GM23338 (cell line): ENCODE data around the gene DMWD. TPM values are rescaled to one million over a fixed set of nuclear protein-coding genes. Genes with fewer than 3 reads are reported as not detected.

Experiments used
- ATAC-seq: fragments of 200-7000 bp; cut with Tn5 transposase; 3 replicates; pipeline ENCODE4 v1.9.1; 2020
- DNase-seq: peaks from one replicate; pipeline ENCODE4 v3.0.0-alpha.2; 2015; ENCODE audit warnings: low spot score
- H2AFZ ChIP-seq: fragments of 200-600 bp; sonication (generic); 2 replicates; pipeline ENCODE4 v1.8.0; 2016; ENCODE audit warnings: antibody characterized with exemption, mild to moderate bottlenecking, moderate library complexity
- H3F3A ChIP-seq: fragments of 200-600 bp; sonication (generic); replicated peaks from 2 replicates; pipeline ENCODE4 v1.8.0; 2017; ENCODE audit warnings: antibody characterized with exemption, mixed run types, low read depth
- H3K27ac ChIP-seq: fragments of 200-600 bp; sonication (generic); 2 replicates; pipeline ENCODE4 v1.6.1; 2016; ENCODE audit warnings: low read depth
- H3K27me3 ChIP-seq: fragments of 200-600 bp; sonication (generic); 2 replicates; pipeline ENCODE4 v1.8.0; 2016; ENCODE audit warnings: mild to moderate bottlenecking, mixed run types, moderate library complexity; ENCODE audit not compliant: insufficient read depth
- H3K36me3 ChIP-seq: fragments of 200-600 bp; sonication (generic); 2 replicates; pipeline ENCODE4 v1.8.0; 2016; ENCODE audit warnings: mild to moderate bottlenecking; ENCODE audit not compliant: insufficient read depth
- H3K4me1 ChIP-seq: fragments of 200-600 bp; sonication (generic); 2 replicates; pipeline ENCODE4 v1.8.0; 2016; ENCODE audit warnings: mild to moderate bottlenecking, moderate library complexity; ENCODE audit not compliant: insufficient read depth
- H3K4me2 ChIP-seq: fragments of 200-600 bp; sonication (generic); 2 replicates; pipeline ENCODE4 v1.7.1; 2017; ENCODE audit warnings: mixed run types
- H3K4me3 ChIP-seq: fragments of 200-600 bp; sonication (generic); 2 replicates; pipeline ENCODE4 v1.6.1; 2016; ENCODE audit warnings: mixed run types
- H3K79me2 ChIP-seq: fragments of 200-600 bp; sonication (generic); replicated peaks from 2 replicates; pipeline ENCODE4 v1.8.0; 2017; ENCODE audit warnings: mild to moderate bottlenecking; ENCODE audit not compliant: insufficient read depth
- H3K9me2 ChIP-seq: fragments of 200-600 bp; sonication (generic); 2 replicates; pipeline ENCODE4 v1.8.0; 2017; ENCODE audit not compliant: insufficient read depth
- H4K20me1 ChIP-seq: fragments of 200-600 bp; sonication (generic); replicated peaks from 2 replicates; pipeline ENCODE4 v1.8.0; 2017; ENCODE audit warnings: mild to moderate bottlenecking; ENCODE audit not compliant: insufficient read depth
- H3K27ac Mint-ChIP-seq: 2 replicates; pipeline ENCODE4 v1.8.0; 2020; ENCODE audit warnings: inconsistent platforms, mild to moderate bottlenecking, moderate library complexity, mixed read lengths
- H3K27me3 Mint-ChIP-seq: 3 replicates; pipeline ENCODE4 v1.8.0; 2022; ENCODE audit warnings: low read depth, mild to moderate bottlenecking, moderate library complexity, mixed read lengths, inconsistent platforms; ENCODE audit not compliant: insufficient read depth, poor library complexity
- H3K36me3 Mint-ChIP-seq: 3 replicates; pipeline ENCODE4 v1.8.0; 2021; ENCODE audit warnings: low read depth, mild to moderate bottlenecking, inconsistent platforms, moderate library complexity, mixed read lengths
- H3K4me1 Mint-ChIP-seq: 3 replicates; pipeline ENCODE4 v1.8.0; 2020; ENCODE audit warnings: mild to moderate bottlenecking, inconsistent platforms, mixed read lengths
- H3K4me3 Mint-ChIP-seq: 3 replicates; pipeline ENCODE4 v1.8.0; 2021; ENCODE audit warnings: moderate library complexity, mild to moderate bottlenecking, inconsistent platforms, mixed read lengths
- H3K9me3 Mint-ChIP-seq: 3 replicates; pipeline ENCODE4 v1.8.0; 2020; ENCODE audit warnings: moderate library complexity, mild to moderate bottlenecking, inconsistent platforms, mixed read lengths
- CREB1 ChIP-seq: fragments of 250-450 bp; sonication (Bioruptor Pico); IDR thresholded peaks from 2 replicates; pipeline ENCODE4 v1.5.0; 2020; ENCODE audit warnings: low read depth, mild to moderate bottlenecking, moderate library complexity
- EZH2 ChIP-seq: fragments of 200-600 bp; sonication (generic); IDR thresholded peaks from one replicate; pipeline ENCODE4 v1.8.0; 2017; ENCODE audit warnings: antibody characterized with exemption, mild to moderate bottlenecking, low read depth; ENCODE audit not compliant: unreplicated experiment
- EZH2phosphoT487 ChIP-seq: fragments of 200-600 bp; sonication (generic); IDR thresholded peaks from one replicate; pipeline ENCODE4 v1.8.1; 2018; ENCODE audit warnings: antibody characterized with exemption; ENCODE audit not compliant: unreplicated experiment
- JUNB ChIP-seq: IDR thresholded peaks from one replicate; pipeline ENCODE4 v1.6.1; 2016; ENCODE audit warnings: antibody characterized with exemption; ENCODE audit not compliant: unreplicated experiment
- NANOG ChIP-seq: IDR thresholded peaks from 2 replicates; pipeline ENCODE4 v1.6.1; 2016; ENCODE audit warnings: antibody characterized with exemption, borderline replicate concordance
- POLR2AphosphoS5 ChIP-seq: IDR thresholded peaks from 2 replicates; pipeline ENCODE4 v1.6.1; 2016; ENCODE audit warnings: antibody characterized with exemption, low read depth
- STAT1 ChIP-seq: IDR thresholded peaks from one replicate; pipeline ENCODE4 v1.6.1; 2016; ENCODE audit warnings: antibody characterized with exemption; ENCODE audit not compliant: unreplicated experiment
- ZNF114 ChIP-seq: fragments of 250-450 bp; sonication (Bioruptor Pico); IDR thresholded peaks from 2 replicates; pipeline ENCODE4 v1.5.0; 2020; ENCODE audit warnings: mild to moderate bottlenecking, moderate library complexity
- ZNF331 ChIP-seq: fragments of 250-450 bp; sonication (Bioruptor Pico); IDR thresholded peaks from 2 replicates; pipeline ENCODE4 v1.5.0; 2020; ENCODE audit warnings: low read depth, mild to moderate bottlenecking, moderate library complexity
- polyA plus RNA-seq: library from polyadenylated mRNA; unstranded; fragments of >200 nt; fragmentation: Nextera tagmentation; extraction: Ambion mirVana; gene quantifications from 2 replicates; pipeline ENCODE4 v1.2.1, GENCODE V29; 2016
- total RNA-seq: library from RNA; depleted of rRNA; stranded (reverse); fragments of >200 nt; shearing (Covaris generic); gene quantifications from 2 replicates; pipeline ENCODE4 v1.2.3, GENCODE V29; 2014
- TF ChIP-seq, protein P1 (sequence below): IDR thresholded peaks from 2 replicates; pipeline ENCODE4 v1.6.1; 2016; ENCODE audit warnings: antibody characterized with exemption
- TF ChIP-seq, protein P2 (sequence below): fragments of 250-450 bp; sonication (Bioruptor Pico); IDR thresholded peaks from 2 replicates; pipeline ENCODE4 v1.5.0; 2020; ENCODE audit warnings: mild to moderate bottlenecking, moderate library complexity
- TF ChIP-seq, protein P3 (sequence below), 2 experiments: fragments of 200-600 bp in 1 of 2; sonication (generic) in 1 of 2; conservative IDR thresholded peaks; 2 replicates each; pipeline versions ENCODE4 v1.5.1 to v1.6.1; 2016 to 2017; ENCODE audit warnings: antibody characterized with exemption in 2 of 2, low read depth in 2 of 2, mild to moderate bottlenecking in 2 of 2, moderate library complexity in 1 of 2
- TF ChIP-seq, protein P4 (sequence below): IDR thresholded peaks from one replicate; pipeline ENCODE4 v1.6.1; 2018; ENCODE audit warnings: antibody characterized with exemption; ENCODE audit not compliant: unreplicated experiment

DMWD gene
- total and polyA plus RNA-seq, 2 experiments from 2014 or later: 12.1 to 45.6 TPM

DNA sequence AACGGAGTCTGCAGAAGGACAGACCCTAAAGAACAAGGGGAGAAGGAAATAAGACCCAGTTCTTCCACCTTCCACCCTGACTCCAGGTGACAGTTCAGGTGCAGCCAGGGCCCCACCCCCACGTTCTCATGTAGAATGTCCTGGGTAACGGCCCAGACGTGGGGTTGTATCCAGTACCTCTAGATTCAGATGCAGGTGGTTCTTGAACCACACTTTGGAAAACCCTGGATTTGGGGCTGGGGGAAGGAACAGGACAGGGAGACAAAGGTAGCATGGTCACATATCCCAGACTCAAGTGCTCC, 12.5 kb downstream of the DMWD start:
- Histone ChIP-seq H3K27me3 (peaks cover 8% of the 10 kb centered on the region), H3F3A (peaks cover 14% of the 10 kb centered on the region; the same call in 1 of the 2 replicates), H3K36me3 (no peaks in the 10 kb centered on the region), H3K79me2 (no peaks in the 10 kb centered on the region), H3K4me1 (peaks cover 33% of the 10 kb centered on the region), H3K9me2 (no peaks in the 10 kb centered on the region), H2AFZ (no peak overlapping the region), H3K4me3 (peak overlapping the region; percentile 70), H3K27ac (no peak overlapping the region), H4K20me1 (peaks cover 7% of the 10 kb centered on the region), H3K4me2 (peak overlapping the region; percentile 88)
- DNase-seq (no peak), ATAC-seq (peak; percentile 4)
- H3K27ac Mint-ChIP-seq: no peak overlapping the region
- H3K4me3 Mint-ChIP-seq: peak overlapping the region; percentile 68
- TF ChIP-seq JUNB: no peak
- no peak for TF ChIP-seq EZH2phosphoT487
- no peak for TF ChIP-seq CREB1 (CRISPR knock-in tag)
- TF ChIP-seq EZH2: no peak
- TF ChIP-seq, protein P1, sequence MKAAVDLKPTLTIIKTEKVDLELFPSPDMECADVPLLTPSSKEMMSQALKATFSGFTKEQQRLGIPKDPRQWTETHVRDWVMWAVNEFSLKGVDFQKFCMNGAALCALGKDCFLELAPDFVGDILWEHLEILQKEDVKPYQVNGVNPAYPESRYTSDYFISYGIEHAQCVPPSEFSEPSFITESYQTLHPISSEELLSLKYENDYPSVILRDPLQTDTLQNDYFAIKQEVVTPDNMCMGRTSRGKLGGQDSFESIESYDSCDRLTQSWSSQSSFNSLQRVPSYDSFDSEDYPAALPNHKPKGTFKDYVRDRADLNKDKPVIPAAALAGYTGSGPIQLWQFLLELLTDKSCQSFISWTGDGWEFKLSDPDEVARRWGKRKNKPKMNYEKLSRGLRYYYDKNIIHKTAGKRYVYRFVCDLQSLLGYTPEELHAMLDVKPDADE: no peak
- TF ChIP-seq POLR2AphosphoS5: no peak
- TF ChIP-seq ZNF331: no peak
- TF ChIP-seq NANOG: no peak
- TF ChIP-seq ZNF114: no peak
- TF ChIP-seq, protein P2, sequence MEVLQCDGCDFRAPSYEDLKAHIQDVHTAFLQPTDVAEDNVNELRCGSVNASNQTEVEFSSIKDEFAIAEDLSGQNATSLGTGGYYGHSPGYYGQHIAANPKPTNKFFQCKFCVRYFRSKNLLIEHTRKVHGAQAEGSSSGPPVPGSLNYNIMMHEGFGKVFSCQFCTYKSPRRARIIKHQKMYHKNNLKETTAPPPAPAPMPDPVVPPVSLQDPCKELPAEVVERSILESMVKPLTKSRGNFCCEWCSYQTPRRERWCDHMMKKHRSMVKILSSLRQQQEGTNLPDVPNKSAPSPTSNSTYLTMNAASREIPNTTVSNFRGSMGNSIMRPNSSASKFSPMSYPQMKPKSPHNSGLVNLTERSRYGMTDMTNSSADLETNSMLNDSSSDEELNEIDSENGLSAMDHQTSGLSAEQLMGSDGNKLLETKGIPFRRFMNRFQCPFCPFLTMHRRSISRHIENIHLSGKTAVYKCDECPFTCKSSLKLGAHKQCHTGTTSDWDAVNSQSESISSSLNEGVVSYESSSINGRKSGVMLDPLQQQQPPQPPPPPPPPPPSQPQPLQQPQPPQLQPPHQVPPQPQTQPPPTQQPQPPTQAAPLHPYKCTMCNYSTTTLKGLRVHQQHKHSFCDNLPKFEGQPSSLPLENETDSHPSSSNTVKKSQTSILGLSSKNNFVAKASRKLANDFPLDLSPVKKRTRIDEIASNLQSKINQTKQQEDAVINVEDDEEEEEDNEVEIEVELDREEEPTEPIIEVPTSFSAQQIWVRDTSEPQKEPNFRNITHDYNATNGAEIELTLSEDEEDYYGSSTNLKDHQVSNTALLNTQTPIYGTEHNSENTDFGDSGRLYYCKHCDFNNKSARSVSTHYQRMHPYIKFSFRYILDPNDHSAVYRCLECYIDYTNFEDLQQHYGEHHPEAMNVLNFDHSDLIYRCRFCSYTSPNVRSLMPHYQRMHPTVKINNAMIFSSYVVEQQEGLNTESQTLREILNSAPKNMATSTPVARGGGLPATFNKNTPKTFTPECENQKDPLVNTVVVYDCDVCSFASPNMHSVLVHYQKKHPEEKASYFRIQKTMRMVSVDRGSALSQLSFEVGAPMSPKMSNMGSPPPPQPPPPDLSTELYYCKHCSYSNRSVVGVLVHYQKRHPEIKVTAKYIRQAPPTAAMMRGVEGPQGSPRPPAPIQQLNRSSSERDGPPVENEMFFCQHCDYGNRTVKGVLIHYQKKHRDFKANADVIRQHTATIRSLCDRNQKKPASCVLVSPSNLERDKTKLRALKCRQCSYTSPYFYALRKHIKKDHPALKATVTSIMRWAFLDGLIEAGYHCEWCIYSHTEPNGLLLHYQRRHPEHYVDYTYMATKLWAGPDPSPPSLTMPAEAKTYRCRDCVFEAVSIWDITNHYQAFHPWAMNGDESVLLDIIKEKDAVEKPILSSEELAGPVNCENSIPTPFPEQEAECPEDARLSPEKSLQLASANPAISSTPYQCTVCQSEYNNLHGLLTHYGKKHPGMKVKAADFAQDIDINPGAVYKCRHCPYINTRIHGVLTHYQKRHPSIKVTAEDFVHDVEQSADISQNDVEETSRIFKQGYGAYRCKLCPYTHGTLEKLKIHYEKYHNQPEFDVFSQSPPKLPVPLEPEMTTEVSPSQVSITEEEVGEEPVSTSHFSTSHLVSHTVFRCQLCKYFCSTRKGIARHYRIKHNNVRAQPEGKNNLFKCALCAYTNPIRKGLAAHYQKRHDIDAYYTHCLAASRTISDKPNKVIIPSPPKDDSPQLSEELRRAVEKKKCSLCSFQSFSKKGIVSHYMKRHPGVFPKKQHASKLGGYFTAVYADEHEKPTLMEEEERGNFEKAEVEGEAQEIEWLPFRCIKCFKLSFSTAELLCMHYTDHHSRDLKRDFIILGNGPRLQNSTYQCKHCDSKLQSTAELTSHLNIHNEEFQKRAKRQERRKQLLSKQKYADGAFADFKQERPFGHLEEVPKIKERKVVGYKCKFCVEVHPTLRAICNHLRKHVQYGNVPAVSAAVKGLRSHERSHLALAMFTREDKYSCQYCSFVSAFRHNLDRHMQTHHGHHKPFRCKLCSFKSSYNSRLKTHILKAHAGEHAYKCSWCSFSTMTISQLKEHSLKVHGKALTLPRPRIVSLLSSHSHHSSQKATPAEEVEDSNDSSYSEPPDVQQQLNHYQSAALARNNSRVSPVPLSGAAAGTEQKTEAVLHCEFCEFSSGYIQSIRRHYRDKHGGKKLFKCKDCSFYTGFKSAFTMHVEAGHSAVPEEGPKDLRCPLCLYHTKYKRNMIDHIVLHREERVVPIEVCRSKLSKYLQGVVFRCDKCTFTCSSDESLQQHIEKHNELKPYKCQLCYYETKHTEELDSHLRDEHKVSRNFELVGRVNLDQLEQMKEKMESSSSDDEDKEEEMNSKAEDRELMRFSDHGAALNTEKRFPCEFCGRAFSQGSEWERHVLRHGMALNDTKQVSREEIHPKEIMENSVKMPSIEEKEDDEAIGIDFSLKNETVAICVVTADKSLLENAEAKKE (CRISPR knock-in tag): no peak
- TF ChIP-seq STAT1: no peak
- TF ChIP-seq, protein P3, sequence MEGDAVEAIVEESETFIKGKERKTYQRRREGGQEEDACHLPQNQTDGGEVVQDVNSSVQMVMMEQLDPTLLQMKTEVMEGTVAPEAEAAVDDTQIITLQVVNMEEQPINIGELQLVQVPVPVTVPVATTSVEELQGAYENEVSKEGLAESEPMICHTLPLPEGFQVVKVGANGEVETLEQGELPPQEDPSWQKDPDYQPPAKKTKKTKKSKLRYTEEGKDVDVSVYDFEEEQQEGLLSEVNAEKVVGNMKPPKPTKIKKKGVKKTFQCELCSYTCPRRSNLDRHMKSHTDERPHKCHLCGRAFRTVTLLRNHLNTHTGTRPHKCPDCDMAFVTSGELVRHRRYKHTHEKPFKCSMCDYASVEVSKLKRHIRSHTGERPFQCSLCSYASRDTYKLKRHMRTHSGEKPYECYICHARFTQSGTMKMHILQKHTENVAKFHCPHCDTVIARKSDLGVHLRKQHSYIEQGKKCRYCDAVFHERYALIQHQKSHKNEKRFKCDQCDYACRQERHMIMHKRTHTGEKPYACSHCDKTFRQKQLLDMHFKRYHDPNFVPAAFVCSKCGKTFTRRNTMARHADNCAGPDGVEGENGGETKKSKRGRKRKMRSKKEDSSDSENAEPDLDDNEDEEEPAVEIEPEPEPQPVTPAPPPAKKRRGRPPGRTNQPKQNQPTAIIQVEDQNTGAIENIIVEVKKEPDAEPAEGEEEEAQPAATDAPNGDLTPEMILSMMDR (conservative IDR thresholded peaks at IDR 0.05; ENCODE audit: low read depth in 2 of 2): no peak
- TF ChIP-seq, protein P4, sequence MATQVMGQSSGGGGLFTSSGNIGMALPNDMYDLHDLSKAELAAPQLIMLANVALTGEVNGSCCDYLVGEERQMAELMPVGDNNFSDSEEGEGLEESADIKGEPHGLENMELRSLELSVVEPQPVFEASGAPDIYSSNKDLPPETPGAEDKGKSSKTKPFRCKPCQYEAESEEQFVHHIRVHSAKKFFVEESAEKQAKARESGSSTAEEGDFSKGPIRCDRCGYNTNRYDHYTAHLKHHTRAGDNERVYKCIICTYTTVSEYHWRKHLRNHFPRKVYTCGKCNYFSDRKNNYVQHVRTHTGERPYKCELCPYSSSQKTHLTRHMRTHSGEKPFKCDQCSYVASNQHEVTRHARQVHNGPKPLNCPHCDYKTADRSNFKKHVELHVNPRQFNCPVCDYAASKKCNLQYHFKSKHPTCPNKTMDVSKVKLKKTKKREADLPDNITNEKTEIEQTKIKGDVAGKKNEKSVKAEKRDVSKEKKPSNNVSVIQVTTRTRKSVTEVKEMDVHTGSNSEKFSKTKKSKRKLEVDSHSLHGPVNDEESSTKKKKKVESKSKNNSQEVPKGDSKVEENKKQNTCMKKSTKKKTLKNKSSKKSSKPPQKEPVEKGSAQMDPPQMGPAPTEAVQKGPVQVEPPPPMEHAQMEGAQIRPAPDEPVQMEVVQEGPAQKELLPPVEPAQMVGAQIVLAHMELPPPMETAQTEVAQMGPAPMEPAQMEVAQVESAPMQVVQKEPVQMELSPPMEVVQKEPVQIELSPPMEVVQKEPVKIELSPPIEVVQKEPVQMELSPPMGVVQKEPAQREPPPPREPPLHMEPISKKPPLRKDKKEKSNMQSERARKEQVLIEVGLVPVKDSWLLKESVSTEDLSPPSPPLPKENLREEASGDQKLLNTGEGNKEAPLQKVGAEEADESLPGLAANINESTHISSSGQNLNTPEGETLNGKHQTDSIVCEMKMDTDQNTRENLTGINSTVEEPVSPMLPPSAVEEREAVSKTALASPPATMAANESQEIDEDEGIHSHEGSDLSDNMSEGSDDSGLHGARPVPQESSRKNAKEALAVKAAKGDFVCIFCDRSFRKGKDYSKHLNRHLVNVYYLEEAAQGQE: no peak
- peaks cover 38% of the 10 kb centered on the region for H3K27me3 Mint-ChIP-seq
- H3K4me1 Mint-ChIP-seq: peaks cover 35% of the 10 kb centered on the region
- no peaks in the 10 kb centered on the region for H3K9me3 Mint-ChIP-seq
- H3K36me3 Mint-ChIP-seq: peaks cover 28% of the 10 kb centered on the region
